Right ventricle myocardium inferior (tissue), 1 donor: ENCODE results near the gene SSPN. TPM values are rescaled to one million over a fixed set of nuclear protein-coding genes. Genes with fewer than 3 reads are reported as not detected.
"Not testable (repeated sequence)": the region's sequence is repeated elsewhere in the genome, so short reads cannot be mapped to it uniquely, and the experiment has no call there.

Experiments used
- ATAC-seq: fragments of 200-7000 bp; cut with Tn5 transposase; one replicate; pipeline ENCODE4 v1.9.1; 2020; ENCODE audit warnings: mild to moderate bottlenecking, moderate library complexity
- DNase-seq: peaks from one replicate; pipeline ENCODE4 v3.0.0; 2021; ENCODE audit errors: missing footprints
- intact Hi-C: fragments of 100-400 bp; cut with DNase I; formaldehyde crosslinking; loops from one replicate; pipeline ENCODE4 v1.11.0; 2022
- total RNA-seq: library from RNA; stranded (reverse); fragmentation: NEBNext Ultra II Directional; extraction: Animal tissue kit (Norgen Biotek cat#: 25700); gene quantifications from one replicate; pipeline ENCODE4 v1.2.1, GENCODE V29; 2021
- donor health status: DM: no; HTN: yes; CAD: no; lungs with severe emphysema.

Gene SSPN
- total RNA-seq, 1 donor from 2014 or later: 49.8 TPM

- DNase-seq (no peak), ATAC-seq (no peak)
- intact Hi-C loops: no loop called here
Measured at GRCh38 chr12:26214121-26214520, 18.7 kb downstream of the SSPN start.

DNA sequence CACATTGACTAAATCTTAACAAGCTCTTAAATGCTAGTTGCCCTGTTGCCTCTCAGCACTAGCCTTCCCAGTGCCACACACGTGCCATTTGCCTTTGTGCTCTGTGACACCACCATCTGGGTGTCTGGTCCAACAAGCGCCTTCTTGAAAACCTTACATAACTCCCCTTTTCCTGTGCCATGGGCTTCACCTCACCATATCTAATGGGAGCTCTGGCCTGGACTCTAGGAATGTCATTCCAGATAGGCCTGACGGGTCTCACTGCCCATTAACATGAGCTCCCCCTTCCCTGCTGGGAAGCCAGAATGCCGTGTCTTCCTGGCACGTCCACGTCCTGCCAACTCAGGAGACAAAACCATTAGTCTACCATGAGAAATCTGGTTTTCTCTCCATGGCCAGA is 24.4 kb downstream of the SSPN start:
- no peak for DNase-seq
- ATAC-seq: no peak
- intact Hi-C loops: no loop called here

GRCh38 chr12:26224657-26225056 is 29.3 kb downstream of the SSPN start:
- intact Hi-C loops: no loop called here
- no peak for ATAC-seq

DNA sequence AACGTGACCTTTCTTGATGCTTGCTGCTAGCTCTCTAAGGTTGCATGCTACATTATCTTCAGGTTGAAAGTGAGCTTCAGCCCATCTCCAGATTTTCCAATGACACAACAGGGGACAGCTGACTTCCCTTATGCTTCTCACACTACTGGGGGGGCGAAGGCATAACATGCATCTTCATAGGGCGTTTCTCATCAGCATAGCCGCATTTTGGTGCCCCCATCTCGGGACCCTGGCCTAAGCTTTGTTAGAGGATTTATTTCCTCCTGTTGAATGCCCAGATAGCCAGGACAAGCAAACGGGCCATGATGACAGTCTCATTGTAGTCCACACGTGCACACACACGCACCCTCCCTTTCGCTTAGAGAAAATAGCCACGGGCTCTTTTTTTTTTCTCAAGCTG is 30.7 kb downstream of the SSPN start:
- intact Hi-C loops: no loop called here
- peak; percentile 40 for ATAC-seq
- DNase-seq: no peak

More at GRCh38 chr12:26224657-26225056, 29.3 kb downstream of the SSPN start:
- DNase-seq: no peak

DNA sequence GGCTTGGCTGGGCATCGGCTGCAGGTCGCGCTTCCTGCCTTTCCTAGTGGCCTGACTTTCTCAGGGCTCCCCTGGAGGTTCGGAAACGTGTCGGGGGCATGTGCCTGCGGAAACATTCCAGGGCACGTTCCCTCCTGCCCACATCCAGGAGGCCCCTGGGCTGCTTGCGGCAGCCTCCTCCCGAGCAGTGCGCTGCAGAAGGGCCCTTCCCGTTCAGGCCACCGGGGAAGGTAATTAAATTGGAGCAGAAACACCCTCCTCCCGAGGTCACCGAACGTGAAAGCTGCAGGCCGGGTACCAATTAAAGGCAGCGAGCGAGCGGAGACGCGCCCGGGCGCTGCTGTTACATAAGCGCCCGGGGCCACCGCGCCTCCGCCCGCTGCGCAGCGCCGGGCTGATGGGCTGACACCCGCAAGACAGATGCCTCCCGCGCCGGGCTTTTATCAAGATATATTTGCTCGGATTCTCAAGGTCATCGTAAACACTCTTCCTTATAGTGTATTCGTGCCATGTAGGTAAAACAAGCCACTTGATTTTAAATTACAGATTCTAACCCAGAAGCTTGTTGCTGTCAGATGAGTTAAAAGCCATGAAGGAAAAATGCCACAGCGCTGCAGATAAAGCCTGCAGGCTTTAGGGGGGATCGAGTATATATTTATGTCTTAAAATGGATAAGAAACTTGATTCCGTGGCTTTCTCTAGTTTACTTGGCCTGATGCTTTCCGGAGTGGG is 31.4 kb downstream of the SSPN start:
- intact Hi-C loops: no loop called here
- no peak for DNase-seq
- peak; percentile 84 for ATAC-seq

DNA sequence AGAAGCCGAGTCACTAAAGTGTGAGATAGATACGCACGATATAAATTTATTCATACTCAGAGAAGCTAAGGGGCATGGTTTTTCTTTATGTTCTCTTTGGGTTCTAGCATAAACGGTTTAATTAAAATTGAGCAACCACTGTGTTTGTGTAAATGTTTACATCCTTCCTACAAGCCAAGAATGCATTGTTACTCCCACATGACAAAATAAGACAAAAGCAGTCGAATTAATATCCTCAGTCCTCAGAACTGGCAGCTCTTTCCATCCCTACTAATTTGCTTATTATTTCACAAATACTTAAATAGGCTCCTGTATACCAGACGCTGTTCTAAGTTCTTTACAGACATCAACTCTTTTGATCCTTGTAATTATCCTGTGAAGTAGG is 32.0 kb downstream of the SSPN start:
- intact Hi-C loops: no loop called here
- ATAC-seq (no peak), DNase-seq (no peak)

- DNase-seq (no peak), ATAC-seq (no peak)
- intact Hi-C loops: no loop called here
Measured at GRCh38 chr12:26229910-26230309, 34.5 kb downstream of the SSPN start.

DNA sequence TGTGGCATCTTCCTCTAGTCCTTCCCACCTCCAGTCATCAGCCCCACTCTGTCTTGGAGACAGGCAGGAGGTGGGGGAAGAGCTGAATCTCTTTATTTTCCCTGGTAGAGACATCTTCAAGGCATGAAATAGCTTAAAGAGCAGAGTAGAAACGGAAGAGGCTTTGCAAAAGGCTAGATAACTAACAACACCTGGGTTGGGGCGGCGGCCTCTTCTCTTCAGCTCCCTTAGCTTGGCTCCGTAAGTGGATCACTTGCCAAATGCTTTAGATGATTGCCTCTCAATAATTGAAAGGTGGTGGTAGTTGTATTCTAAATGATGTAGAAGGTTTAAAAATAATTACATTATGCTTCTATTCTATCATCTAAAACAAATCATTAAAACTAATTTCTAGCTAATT is 36.1 kb downstream of the SSPN start:
- DNase-seq (no peak), ATAC-seq (no peak)
- intact Hi-C loops: no loop called here

GRCh38 chr12:26231921-26232320 is 36.5 kb downstream of the SSPN start:
- ATAC-seq (no peak), DNase-seq (no peak)
- intact Hi-C loops: no loop called here

- no peak for DNase-seq
- no peak for ATAC-seq
- intact Hi-C loops: no loop called here
Measured at GRCh38 chr12:26233631-26234030, 38.3 kb downstream of the SSPN start.

DNA sequence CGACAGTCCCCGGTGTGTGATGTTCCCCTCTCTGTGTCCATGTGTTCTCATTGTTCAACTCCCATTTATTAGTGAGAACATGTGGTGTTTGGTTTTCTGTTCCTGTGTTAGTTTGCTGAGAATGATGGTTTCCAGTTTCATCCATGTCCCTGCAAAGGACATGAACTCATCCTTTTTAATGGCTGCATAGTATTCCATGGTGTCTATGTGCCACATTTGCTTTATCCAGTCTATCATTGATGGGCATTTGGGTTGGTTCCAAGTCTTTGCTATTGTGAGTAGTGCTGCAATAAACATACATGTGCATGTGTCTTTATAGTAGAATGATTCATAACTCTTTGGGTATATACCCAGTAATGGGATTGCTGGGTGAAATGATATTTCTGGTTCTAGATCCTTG is 40.1 kb downstream of the SSPN start:
- DNase-seq, intact Hi-C loops, ATAC-seq: not testable (repeated sequence)

DNA sequence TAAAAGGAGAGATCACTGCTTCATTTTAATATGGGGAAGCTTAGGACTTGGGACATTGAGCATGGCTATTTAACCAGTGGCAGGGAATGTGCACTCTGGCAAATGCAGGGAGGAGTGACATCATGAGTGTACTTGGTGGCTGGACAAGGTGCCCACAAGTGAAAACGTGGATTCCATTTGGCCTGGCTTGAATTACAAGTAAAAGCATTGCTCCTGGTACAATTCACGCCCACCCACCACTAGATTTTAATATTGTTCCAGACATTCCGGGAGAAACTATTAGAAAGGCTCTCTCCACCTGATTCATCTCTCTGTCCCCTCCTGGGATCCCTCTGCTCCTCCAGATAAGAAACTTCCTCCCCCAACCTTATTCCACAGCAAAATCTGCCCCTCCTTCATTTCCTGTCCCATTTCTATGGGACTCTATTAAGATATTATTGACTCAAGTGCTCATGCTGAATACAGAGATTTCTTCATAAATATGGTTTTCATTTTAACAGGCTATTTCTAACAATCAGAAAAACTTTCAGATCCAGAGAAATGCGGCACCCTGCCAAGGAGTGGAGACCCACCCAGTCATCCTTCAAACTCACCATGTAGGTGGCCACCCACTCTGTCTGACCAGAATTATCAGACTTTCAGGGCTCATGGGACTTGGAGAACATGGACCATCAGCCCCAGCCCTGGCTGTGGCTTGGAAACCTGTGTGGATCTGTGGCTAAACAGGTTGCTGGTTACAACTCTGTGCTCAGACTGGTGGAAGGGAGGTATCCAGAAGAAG is 43.2 kb downstream of the SSPN start:
- intact Hi-C loops: no loop called here
- ATAC-seq (peak; percentile 33), DNase-seq (no peak)

DNA sequence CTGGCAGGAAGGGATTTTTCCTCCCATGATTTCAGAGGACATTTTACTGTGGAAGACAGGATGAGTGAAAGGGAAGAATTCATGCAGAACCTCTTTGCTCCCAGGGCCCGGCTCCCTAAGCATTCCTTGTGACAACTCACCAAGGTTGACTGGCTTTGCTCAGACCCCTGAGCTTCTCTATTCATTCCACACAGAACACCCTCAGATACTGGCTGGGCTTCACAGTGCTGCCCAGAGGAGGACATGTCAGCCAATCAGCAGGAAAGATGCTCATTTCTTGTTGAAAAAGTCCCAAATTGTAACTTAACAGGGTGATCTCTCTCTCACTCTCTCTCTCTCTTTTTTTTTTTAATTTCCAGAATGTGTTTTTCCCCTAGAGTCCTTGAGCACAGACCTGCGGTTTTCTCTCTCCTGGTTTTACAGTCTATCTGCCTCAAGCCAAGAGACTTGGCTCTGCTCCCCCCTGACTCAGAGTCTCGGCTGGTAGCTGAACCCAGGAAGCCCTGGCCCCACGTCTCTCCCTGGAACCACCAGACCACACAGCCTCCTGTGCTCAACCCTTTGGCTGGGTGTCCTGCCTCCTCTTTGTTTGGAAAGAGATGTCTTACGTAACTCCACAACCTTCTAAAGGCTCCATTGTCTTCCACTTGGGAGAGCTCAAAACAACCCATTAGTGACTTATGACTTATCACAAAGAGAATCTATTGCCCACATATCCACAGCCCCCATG is 43.9 kb downstream of the SSPN start:
- ATAC-seq (peak; percentile 93), DNase-seq (no peak)
- intact Hi-C loops: no loop called here

DNA sequence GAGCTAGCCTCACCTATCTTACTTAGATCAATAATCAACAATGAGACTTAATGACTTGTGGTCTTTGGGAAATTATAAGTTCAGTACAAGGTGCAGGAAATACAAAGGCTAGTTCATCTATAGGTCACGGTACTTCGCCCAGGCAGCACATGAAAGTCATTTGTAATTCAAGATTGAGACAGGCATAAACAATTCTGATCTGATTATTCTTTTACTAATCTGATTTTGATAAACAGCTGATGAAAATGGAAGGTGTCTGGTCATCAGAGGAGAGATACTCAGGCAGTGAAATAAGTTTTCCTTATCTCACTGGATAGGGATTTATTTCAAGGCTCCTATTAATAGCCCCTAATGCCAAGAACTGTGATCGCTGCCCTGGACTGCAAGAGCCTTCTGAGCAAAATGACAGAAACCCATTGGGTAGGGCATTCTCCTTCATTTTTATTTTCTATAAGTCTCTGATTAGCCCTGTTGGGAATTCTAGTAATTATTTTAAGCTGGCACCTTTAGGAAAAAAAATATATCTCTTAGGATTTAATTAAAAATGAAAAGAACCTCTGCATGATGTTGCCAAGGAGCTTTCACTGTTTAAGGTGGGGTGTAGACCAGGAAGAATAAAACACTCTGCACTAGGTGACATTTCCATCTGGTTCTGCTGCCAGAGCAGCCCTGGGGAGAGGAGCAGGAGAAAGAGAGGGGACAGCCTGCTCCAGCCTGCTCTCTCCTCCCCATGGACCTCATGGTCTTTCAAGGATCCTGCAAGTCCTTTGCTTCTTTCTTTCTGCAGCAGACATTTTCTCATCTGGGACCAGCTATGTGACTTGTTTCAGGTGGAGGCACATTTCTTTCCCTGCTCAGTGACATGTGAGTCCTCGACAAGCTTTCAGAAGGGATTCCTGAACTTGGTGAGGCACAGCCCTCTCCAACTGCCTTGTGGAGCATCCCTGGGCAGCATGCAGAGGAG is 44.8 kb downstream of the SSPN start:
- DNase-seq (no peak), ATAC-seq (no peak)
- intact Hi-C loops: no loop called here

DNA sequence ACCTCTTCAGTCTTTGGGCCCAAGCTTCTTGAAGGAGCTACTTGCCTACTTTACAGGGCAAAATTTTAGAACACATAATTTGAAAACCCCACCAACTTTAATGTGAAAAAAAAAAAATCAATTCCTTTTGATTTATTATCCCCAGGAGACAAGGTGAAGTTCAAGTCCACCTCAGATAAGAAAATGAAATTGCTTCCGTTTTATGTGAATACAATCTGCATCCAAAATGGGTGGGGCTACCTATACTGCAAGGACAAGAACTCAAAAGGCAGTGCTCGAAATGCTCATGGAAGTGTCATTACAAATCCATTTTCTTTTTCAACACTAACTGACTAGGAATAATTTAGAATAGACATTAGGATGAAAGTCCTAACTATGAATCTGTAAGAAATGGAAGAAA is 45.7 kb downstream of the SSPN start:
- ATAC-seq (no peak), DNase-seq (no peak)
- intact Hi-C loops: no loop called here

- intact Hi-C loops: no loop called here
- DNase-seq (no peak), ATAC-seq (no peak)
Measured at GRCh38 chr12:26242683-26243082, 47.3 kb downstream of the SSPN start.

DNA sequence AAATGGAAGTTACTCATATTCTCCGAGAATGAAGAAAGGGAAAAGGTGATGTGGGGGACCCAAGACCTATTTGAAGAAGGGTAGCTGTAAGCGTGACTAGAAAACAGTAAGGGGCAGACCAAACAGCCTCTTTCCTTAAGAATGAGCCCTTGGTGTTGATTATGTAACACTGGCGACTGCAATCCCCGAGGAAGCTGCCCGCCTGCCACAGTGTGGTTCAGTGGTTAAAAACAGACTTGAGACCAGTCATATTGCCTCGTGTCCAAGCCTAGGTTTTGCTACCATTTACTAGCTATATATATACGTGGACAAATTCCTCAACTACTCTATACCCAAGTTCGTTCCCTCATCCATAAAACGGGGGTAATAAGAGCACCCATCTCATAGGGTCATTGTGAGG is 49.1 kb downstream of the SSPN start:
- intact Hi-C loops: no loop called here
- ATAC-seq (no peak), DNase-seq (no peak)

DNA sequence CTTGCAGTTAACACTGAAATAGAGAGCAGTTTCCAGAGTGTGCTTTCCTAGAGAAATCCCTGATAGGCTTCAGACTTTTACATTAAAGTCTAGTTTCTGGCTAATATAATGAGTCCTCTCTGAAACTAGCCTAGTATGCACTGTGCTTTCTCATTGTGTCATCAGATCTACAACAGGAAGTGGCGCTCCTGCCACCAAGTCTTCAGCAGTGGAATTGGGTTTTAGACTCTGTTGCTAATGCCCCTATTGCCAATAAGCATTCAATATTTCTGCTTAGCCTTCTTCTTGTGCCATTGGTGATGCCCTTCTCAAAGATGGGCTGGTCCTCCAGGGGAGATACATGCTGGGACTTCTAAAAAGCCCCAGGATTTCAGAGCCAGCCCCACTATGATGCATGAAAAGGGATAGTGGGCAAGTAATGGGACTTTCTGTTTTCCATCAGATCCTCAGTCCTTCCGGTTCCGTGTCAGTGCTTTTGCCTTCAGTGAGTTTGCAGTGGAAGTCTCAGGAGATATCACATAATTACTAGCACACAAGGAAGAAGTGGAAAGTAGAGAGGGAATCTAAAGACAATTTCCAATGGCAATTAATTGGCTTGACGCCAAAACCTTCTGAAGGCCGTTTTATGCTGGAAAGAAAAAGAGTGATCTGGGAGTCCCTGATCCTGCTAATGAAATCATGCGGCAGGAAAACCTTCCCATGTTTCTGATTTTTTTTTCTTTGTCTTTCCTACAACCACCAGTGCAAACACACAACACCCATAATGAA is 50.0 kb downstream of the SSPN start:
- DNase-seq (no peak), ATAC-seq (no peak)
- intact Hi-C loops: no loop called here
